Neural progenitor cell (in vitro differentiated cells): ENCODE results near the gene CLINT1. TPM values are rescaled to one million over a fixed set of nuclear protein-coding genes. Genes with fewer than 3 reads are reported as not detected.

Source experiments
- DNase-seq: peaks from one replicate; pipeline ENCODE4 v3.0.0-alpha.2; 2016; ENCODE audit warnings: low spot score
- H2AFZ ChIP-seq: fragments of 200-600 bp; sonication (generic); replicated peaks from 2 replicates; pipeline ENCODE4 v1.6.1; 2016; ENCODE audit warnings: antibody characterized with exemption
- H3F3A ChIP-seq: fragments of 200-600 bp; sonication (generic); 2 replicates; pipeline ENCODE4 v1.6.1; 2016; ENCODE audit warnings: antibody characterized with exemption, low read depth
- H3K27ac ChIP-seq: fragments of 200-600 bp; sonication (generic); 2 replicates; pipeline ENCODE4 v1.5.1; 2016; ENCODE audit warnings: mild to moderate bottlenecking
- H3K27me3 ChIP-seq: fragments of 200-600 bp; sonication (generic); 2 replicates; pipeline ENCODE4 v1.6.1; 2016; ENCODE audit warnings: mild to moderate bottlenecking, moderate library complexity
- H3K36me3 ChIP-seq: fragments of 200-600 bp; sonication (generic); 2 replicates; pipeline ENCODE4 v1.5.1; 2016
- H3K4me1 ChIP-seq: fragments of 200-600 bp; sonication (generic); 2 replicates; pipeline ENCODE4 v1.6.1; 2016; ENCODE audit warnings: mixed run types
- H3K4me2 ChIP-seq: fragments of 200-600 bp; sonication (generic); 2 replicates; pipeline ENCODE4 v1.6.1; 2016
- H3K4me3 ChIP-seq: fragments of 200-600 bp; sonication (generic); 2 replicates; pipeline ENCODE4 v1.5.1; 2016
- H3K79me2 ChIP-seq: fragments of 200-600 bp; sonication (generic); 2 replicates; pipeline ENCODE4 v1.6.1; 2016; ENCODE audit warnings: low read depth
- H3K9ac ChIP-seq: fragments of 200-600 bp; sonication (generic); 2 replicates; pipeline ENCODE4 v1.6.1; 2016
- H3K9me3 ChIP-seq: fragments of 200-600 bp; sonication (generic); 2 replicates; pipeline ENCODE4 v1.5.1; 2016; ENCODE audit warnings: low read depth
- H4K20me1 ChIP-seq: fragments of 200-600 bp; sonication (generic); 2 replicates; pipeline ENCODE4 v1.6.1; 2016; ENCODE audit warnings: low read depth
- H3K27ac Mint-ChIP-seq: 3 replicates; pipeline ENCODE4 v1.8.0; 2021; ENCODE audit warnings: mixed read lengths
- H3K27me3 Mint-ChIP-seq: 2 replicates; pipeline ENCODE4 v1.8.0; 2022; ENCODE audit warnings: low read depth, mild to moderate bottlenecking, inconsistent platforms, moderate library complexity, mixed read lengths; ENCODE audit not compliant: insufficient read depth
- H3K36me3 Mint-ChIP-seq: 3 replicates; pipeline ENCODE4 v1.8.0; 2021; ENCODE audit warnings: mixed read lengths
- H3K4me1 Mint-ChIP-seq: 3 replicates; pipeline ENCODE4 v1.8.0; 2021; ENCODE audit warnings: mixed read lengths
- H3K4me3 Mint-ChIP-seq: 3 replicates; pipeline ENCODE4 v1.8.0; 2021; ENCODE audit warnings: mild to moderate bottlenecking, moderate library complexity, mixed read lengths
- H3K9me3 Mint-ChIP-seq: 3 replicates; pipeline ENCODE4 v1.8.0; 2020; ENCODE audit warnings: mixed read lengths
- CTCF ChIP-seq: fragments of 200-600 bp; sonication (generic); IDR thresholded peaks from 2 replicates; pipeline ENCODE4 v1.5.1; 2017; ENCODE audit warnings: antibody characterized with exemption, mild to moderate bottlenecking
- EZH2 ChIP-seq: fragments of 200-600 bp; sonication (generic); IDR thresholded peaks from 2 replicates; pipeline ENCODE4 v1.6.1; 2017; ENCODE audit warnings: antibody characterized with exemption, mild to moderate bottlenecking, moderate library complexity
- EZH2phosphoT487 ChIP-seq: fragments of 200-600 bp; sonication (generic); IDR thresholded peaks from 2 replicates; pipeline ENCODE4 v1.6.1; 2017; ENCODE audit warnings: antibody characterized with exemption
- total RNA-seq: library from RNA; depleted of rRNA; stranded (reverse); fragments of >200 nt; gene quantifications from 2 replicates; pipeline ENCODE4 v1.2.3, GENCODE V29; 2015; ENCODE audit warnings: low replicate concordance

CLINT1 gene
- total RNA-seq, 1 donor from 2014 or later, result 65.0 TPM

- no peaks in the 10 kb centered on the region for H3K27me3 Mint-ChIP-seq
- H3K4me3 Mint-ChIP-seq, result no peak overlapping the region
- no peak overlapping the region for H2AFZ ChIP-seq
Measured at GRCh38 chr5:157874861-157875260, 15.9 kb upstream of the CLINT1 start.

GRCh38 chr5:157870837-157871834 is 12.2 kb upstream of the CLINT1 start:
- no peak for TF ChIP-seq EZH2
- no peak for TF ChIP-seq EZH2phosphoT487
- TF ChIP-seq CTCF, result no peak
- peaks cover 4% of the 10 kb centered on the region for H3K9me3 Mint-ChIP-seq
- peaks cover 2% of the 10 kb centered on the region for H3K27me3 Mint-ChIP-seq
- Histone ChIP-seq H3K9me3 (no peaks in the 10 kb centered on the region), H3K4me3 (no peak overlapping the region), H3K27ac (no peak overlapping the region), H3K27me3 (no peaks in the 10 kb centered on the region), H3K9ac (no peak overlapping the region), H3F3A (no peaks in the 10 kb centered on the region), H3K36me3 (no peaks in the 10 kb centered on the region), H3K79me2 (no peaks in the 10 kb centered on the region), H3K4me2 (no peak overlapping the region), H2AFZ (no peak overlapping the region), H3K4me1 (no peaks in the 10 kb centered on the region), H4K20me1 (no peaks in the 10 kb centered on the region)
- no peak overlapping the region for H3K4me3 Mint-ChIP-seq
- H3K27ac Mint-ChIP-seq, result no peak overlapping the region
- no peaks in the 10 kb centered on the region for H3K4me1 Mint-ChIP-seq
- no peak for DNase-seq
- no peaks in the 10 kb centered on the region for H3K36me3 Mint-ChIP-seq

More at GRCh38 chr5:157874861-157875260, 15.9 kb upstream of the CLINT1 start:
- Histone ChIP-seq H3K27me3 (no peaks in the 10 kb centered on the region), H3K9me3 (no peaks in the 10 kb centered on the region), H3K79me2 (no peaks in the 10 kb centered on the region), H3K27ac (no peak overlapping the region), H3K4me2 (no peak overlapping the region), H3K9ac (no peak overlapping the region), H3K4me1 (no peaks in the 10 kb centered on the region), H3F3A (no peaks in the 10 kb centered on the region), H4K20me1 (no peaks in the 10 kb centered on the region), H3K4me3 (no peak overlapping the region), H3K36me3 (no peaks in the 10 kb centered on the region)
- Mint-ChIP-seq H3K36me3 (no peaks in the 10 kb centered on the region), H3K9me3 (no peaks in the 10 kb centered on the region), H3K27ac (no peak overlapping the region), H3K4me1 (no peaks in the 10 kb centered on the region)
- TF ChIP-seq EZH2phosphoT487 (no peak), CTCF (no peak), EZH2 (no peak)
- no peak for DNase-seq

GRCh38 chr5:157867751-157868387 is 8.9 kb upstream of the CLINT1 start:
- no peak for DNase-seq
- Mint-ChIP-seq H3K4me1 (no peaks in the 10 kb centered on the region), H3K36me3 (no peaks in the 10 kb centered on the region), H3K4me3 (no peak overlapping the region), H3K27me3 (peaks cover 2% of the 10 kb centered on the region), H3K9me3 (peaks cover 4% of the 10 kb centered on the region), H3K27ac (no peak overlapping the region)
- H3K27ac ChIP-seq, result no peak overlapping the region
- H3F3A ChIP-seq, result no peaks in the 10 kb centered on the region
- H3K79me2 ChIP-seq, result no peaks in the 10 kb centered on the region
- no peaks in the 10 kb centered on the region for H3K9me3 ChIP-seq
- H3K9ac ChIP-seq, result no peak overlapping the region
- no peaks in the 10 kb centered on the region for H3K4me1 ChIP-seq
- no peak overlapping the region for H3K4me3 ChIP-seq
- TF ChIP-seq CTCF, result no peak
- TF ChIP-seq EZH2, result no peak
- no peaks in the 10 kb centered on the region for H4K20me1 ChIP-seq
- H2AFZ ChIP-seq, result no peak overlapping the region
- no peaks in the 10 kb centered on the region for H3K27me3 ChIP-seq
- H3K4me2 ChIP-seq, result no peak overlapping the region
- H3K36me3 ChIP-seq, result no peaks in the 10 kb centered on the region
